Left lung (tissue), 10 donors: ENCODE measurements around the gene BEND5. TPM values are rescaled to one million over a fixed set of nuclear protein-coding genes. Genes with fewer than 3 reads are reported as not detected.

ENCODE experiments used
- ATAC-seq: fragments of 200-7000 bp; cut with Tn5 transposase; one replicate; pipeline ENCODE4 v1.9.1; 2020; ENCODE audit warnings: moderate library complexity
- DNase-seq, 4 donors: peaks; one replicate each; pipeline ENCODE4 v3.0.0-alpha.2; 2013 to 2020
- H3K27ac ChIP-seq, 2 donors: fragments of 200-600 bp; sonication (generic) in 1 of 2; one replicate each; pipeline versions ENCODE4 v1.5.0 to v1.8.0; 2020 to 2021
- H3K27me3 ChIP-seq, 2 donors: fragments of 200-600 bp; sonication (generic) in 1 of 2; one replicate each; pipeline versions ENCODE4 v1.5.0 to v1.8.0; 2020 to 2021
- H3K36me3 ChIP-seq, 2 donors: fragments of 200-600 bp; sonication (generic) in 1 of 2; one replicate each; pipeline versions ENCODE4 v1.5.0 to v1.8.0; 2020 to 2021
- H3K4me1 ChIP-seq, 2 donors: fragments of 200-600 bp; one replicate each; pipeline ENCODE4 v1.8.0; 2021
- H3K4me3 ChIP-seq, 2 donors: fragments of 200-600 bp; sonication (generic) in 1 of 2; one replicate each; pipeline versions ENCODE4 v1.5.0 to v1.8.0; 2020 to 2021; ENCODE audit warnings: mild to moderate bottlenecking in 1 of 2
- H3K9me3 ChIP-seq, 2 donors: fragments of 200-600 bp; sonication (generic) in 1 of 2; one replicate each; pipeline versions ENCODE4 v1.5.0 to v1.8.0; 2020 to 2021
- intact Hi-C, 2 donors: fragments of 100-400 bp; cut with DNase I; formaldehyde crosslinking; loops; one replicate each; pipeline versions ENCODE4 v1.11.2 to v1.14.2; 2022
- polyA plus RNA-seq, 6 donors: library from polyadenylated mRNA; unstranded; fragments of 120-200 nt; gene quantifications; one replicate each; pipeline ENCODE4 v1.2.1, GENCODE V29; 2013; ENCODE audit not compliant: insufficient read length in 6 of 6
- total RNA-seq, 2 donors: library from RNA; stranded (reverse); fragmentation: NEBNext Ultra II Directional; extraction: Animal tissue kit (Norgen Biotek cat#: 25700); gene quantifications; one replicate each; pipeline ENCODE4 v1.2.1, GENCODE V29; 2021
- TF ChIP-seq, protein P1 (sequence below), 2 donors: fragments of 200-600 bp; sonication (generic) in 1 of 2; IDR thresholded peaks; one replicate each; pipeline versions ENCODE4 v1.5.0 to v1.8.0; 2021; ENCODE audit warnings: antibody characterized with exemption in 2 of 2
- donor health status: DM: no; HTN: yes; CAD: no.
- donor health status: DM: no; HTN: no; CAD: no.

Gene BEND5
- total and polyA plus RNA-seq, 8 donors = 2.2 to 41.2 (median 33.8) TPM

- no peak for ATAC-seq
- intact Hi-C loops = no loop called here
- TF ChIP-seq, protein P1, sequence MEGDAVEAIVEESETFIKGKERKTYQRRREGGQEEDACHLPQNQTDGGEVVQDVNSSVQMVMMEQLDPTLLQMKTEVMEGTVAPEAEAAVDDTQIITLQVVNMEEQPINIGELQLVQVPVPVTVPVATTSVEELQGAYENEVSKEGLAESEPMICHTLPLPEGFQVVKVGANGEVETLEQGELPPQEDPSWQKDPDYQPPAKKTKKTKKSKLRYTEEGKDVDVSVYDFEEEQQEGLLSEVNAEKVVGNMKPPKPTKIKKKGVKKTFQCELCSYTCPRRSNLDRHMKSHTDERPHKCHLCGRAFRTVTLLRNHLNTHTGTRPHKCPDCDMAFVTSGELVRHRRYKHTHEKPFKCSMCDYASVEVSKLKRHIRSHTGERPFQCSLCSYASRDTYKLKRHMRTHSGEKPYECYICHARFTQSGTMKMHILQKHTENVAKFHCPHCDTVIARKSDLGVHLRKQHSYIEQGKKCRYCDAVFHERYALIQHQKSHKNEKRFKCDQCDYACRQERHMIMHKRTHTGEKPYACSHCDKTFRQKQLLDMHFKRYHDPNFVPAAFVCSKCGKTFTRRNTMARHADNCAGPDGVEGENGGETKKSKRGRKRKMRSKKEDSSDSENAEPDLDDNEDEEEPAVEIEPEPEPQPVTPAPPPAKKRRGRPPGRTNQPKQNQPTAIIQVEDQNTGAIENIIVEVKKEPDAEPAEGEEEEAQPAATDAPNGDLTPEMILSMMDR (IDR thresholded peaks at IDR 0.05) = no peak
- Histone ChIP-seq H3K9me3 (no peaks in the 10 kb centered on the region), H3K4me3 (no peak overlapping the region), H3K27me3 (no peaks in the 10 kb centered on the region), H3K27ac (no peak overlapping the region), H3K36me3 (no peaks in the 10 kb centered on the region), H3K4me1 (no peaks in the 10 kb centered on the region)
- DNase-seq = no peak
These were observed 81.5 kb downstream of the BEND5 start for GRCh38 chr1:48695161-48695560.

- no peaks in the 10 kb centered on the region for H3K4me1 ChIP-seq
- intact Hi-C loops = no loop called here
- H3K27ac ChIP-seq = no peak overlapping the region
- H3K36me3 ChIP-seq = no peaks in the 10 kb centered on the region
- H3K4me3 ChIP-seq = no peak overlapping the region
- no peaks in the 10 kb centered on the region for H3K9me3 ChIP-seq
- ATAC-seq (peak; percentile 89), DNase-seq (no peak)
- no peaks in the 10 kb centered on the region for H3K27me3 ChIP-seq
- TF ChIP-seq, protein P1 (IDR thresholded peaks at IDR 0.05) = no peak
These were observed 82.9 kb downstream of the BEND5 start for GRCh38 chr1:48693674-48694320.

DNA sequence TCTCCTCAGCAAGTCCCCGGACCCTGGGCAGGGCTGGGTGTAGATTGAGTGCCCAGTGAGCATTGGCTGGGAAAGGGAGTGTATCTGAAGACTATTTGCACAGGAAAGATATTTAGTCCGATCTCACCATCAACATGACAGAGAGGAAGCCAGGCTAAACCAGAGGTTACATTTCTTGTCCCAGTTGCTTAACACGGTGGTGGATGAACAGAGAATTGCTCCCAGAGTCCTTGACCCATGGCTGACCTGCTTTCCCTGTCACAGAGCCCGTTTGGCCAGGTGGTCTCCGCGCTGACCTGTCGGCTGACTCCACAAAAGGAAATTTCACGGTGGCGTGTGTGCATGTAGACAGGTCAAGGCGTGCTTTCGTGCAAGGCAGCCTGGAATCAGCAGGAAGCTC lies 83.5 kb downstream of the BEND5 start:
- Histone ChIP-seq H3K36me3 (no peaks in the 10 kb centered on the region), H3K27me3 (no peaks in the 10 kb centered on the region), H3K4me3 (no peak overlapping the region), H3K9me3 (no peaks in the 10 kb centered on the region), H3K27ac (no peak overlapping the region), H3K4me1 (no peaks in the 10 kb centered on the region)
- DNase-seq (no peak), ATAC-seq (peak; percentile 5)
- TF ChIP-seq, protein P1 (IDR thresholded peaks at IDR 0.05) = no peak
- intact Hi-C loops = no loop called here

- Histone ChIP-seq H3K27ac (no peak overlapping the region), H3K36me3 (no peaks in the 10 kb centered on the region), H3K4me3 (no peak overlapping the region), H3K27me3 (no peaks in the 10 kb centered on the region), H3K4me1 (no peaks in the 10 kb centered on the region), H3K9me3 (no peaks in the 10 kb centered on the region)
- no peak for ATAC-seq
- no peak for DNase-seq
- intact Hi-C loops = no loop called here
- TF ChIP-seq, protein P1 (IDR thresholded peaks at IDR 0.05) = no peak
These were observed 84.5 kb downstream of the BEND5 start for GRCh38 chr1:48692235-48692634.

GRCh38 chr1:48691429-48692001 lies 85.2 kb downstream of the BEND5 start:
- no peak for ATAC-seq
- H3K27ac ChIP-seq = no peak overlapping the region
- no peaks in the 10 kb centered on the region for H3K36me3 ChIP-seq
- no peak overlapping the region for H3K4me3 ChIP-seq
- H3K9me3 ChIP-seq = no peaks in the 10 kb centered on the region
- H3K4me1 ChIP-seq = no peaks in the 10 kb centered on the region
- no peak for DNase-seq
- intact Hi-C loops = no loop called here
- H3K27me3 ChIP-seq = no peaks in the 10 kb centered on the region
- TF ChIP-seq, protein P1 (IDR thresholded peaks at IDR 0.05) = no peak
